SK-MEL-5 (cell line): Measurements from ENCODE around the gene HFM1. TPM values are rescaled to one million over a fixed set of nuclear protein-coding genes. Genes with fewer than 3 reads are reported as not detected.

Source experiments
- small RNA-seq, 2 experiments: library from RNA; depleted of rRNA; stranded (forward); fragments of <200 nt; gene quantifications; one replicate each; pipeline ENCODE3, GENCODE V24; 2014
- total RNA-seq: library from RNA; depleted of rRNA; stranded (reverse); fragments of >200 nt; shearing (Covaris generic); gene quantifications from 2 replicates; pipeline ENCODE4 v1.2.3, GENCODE V29; 2014; rRNA removed

Gene HFM1
- total RNA-seq, 1 experiment from 2014 or later = 2.9 TPM

Small RNAs within 50 kb of the gene (small RNA-seq; reads per million reads assigned to genes)
- gene RF00019 = 0 reads per million in 2 experiments

Other genes starting within 250 kb of the HFM1 start
- 9.3 and 9.9 TPM in 2 replicates for gene CDC7, start 96.0 kb upstream of the HFM1 start, total RNA-seq